Adipocyte (in vitro differentiated cells): ENCODE measurements around the gene CDH23.

Experiments used
- DNase-seq: peaks from one replicate; pipeline ENCODE4 v3.0.0-alpha.2; 2015; ENCODE audit warnings: low read depth
- H3K27me3 ChIP-seq: replicated peaks from 2 replicates; pipeline ENCODE4 v1.7.0; 2013; ENCODE audit warnings: mild to moderate bottlenecking, low read length, moderate library complexity; ENCODE audit not compliant: control insufficient read depth, insufficient read depth
- H3K36me3 ChIP-seq: 2 replicates; pipeline ENCODE4 v1.7.0; 2013; ENCODE audit warnings: low read length, mild to moderate bottlenecking, moderate library complexity; ENCODE audit not compliant: control insufficient read depth, insufficient read depth, severe bottlenecking
- H3K4me1 ChIP-seq: 2 replicates; pipeline ENCODE4 v1.7.0; 2013; ENCODE audit warnings: mild to moderate bottlenecking, low read length, moderate library complexity; ENCODE audit not compliant: control insufficient read depth, insufficient read depth
- H3K4me3 ChIP-seq: 2 replicates; pipeline ENCODE4 v1.7.0; 2013; ENCODE audit warnings: mild to moderate bottlenecking, low read length, moderate library complexity
- H3K9ac ChIP-seq: 2 replicates; pipeline ENCODE4 v1.7.0; 2013; ENCODE audit warnings: mild to moderate bottlenecking, low read length, moderate library complexity
- H3K9me3 ChIP-seq: 2 replicates; pipeline ENCODE4 v1.7.0; 2013; ENCODE audit warnings: mild to moderate bottlenecking, low read length, moderate library complexity; ENCODE audit not compliant: control insufficient read depth

The CDH23 gene

DNA sequence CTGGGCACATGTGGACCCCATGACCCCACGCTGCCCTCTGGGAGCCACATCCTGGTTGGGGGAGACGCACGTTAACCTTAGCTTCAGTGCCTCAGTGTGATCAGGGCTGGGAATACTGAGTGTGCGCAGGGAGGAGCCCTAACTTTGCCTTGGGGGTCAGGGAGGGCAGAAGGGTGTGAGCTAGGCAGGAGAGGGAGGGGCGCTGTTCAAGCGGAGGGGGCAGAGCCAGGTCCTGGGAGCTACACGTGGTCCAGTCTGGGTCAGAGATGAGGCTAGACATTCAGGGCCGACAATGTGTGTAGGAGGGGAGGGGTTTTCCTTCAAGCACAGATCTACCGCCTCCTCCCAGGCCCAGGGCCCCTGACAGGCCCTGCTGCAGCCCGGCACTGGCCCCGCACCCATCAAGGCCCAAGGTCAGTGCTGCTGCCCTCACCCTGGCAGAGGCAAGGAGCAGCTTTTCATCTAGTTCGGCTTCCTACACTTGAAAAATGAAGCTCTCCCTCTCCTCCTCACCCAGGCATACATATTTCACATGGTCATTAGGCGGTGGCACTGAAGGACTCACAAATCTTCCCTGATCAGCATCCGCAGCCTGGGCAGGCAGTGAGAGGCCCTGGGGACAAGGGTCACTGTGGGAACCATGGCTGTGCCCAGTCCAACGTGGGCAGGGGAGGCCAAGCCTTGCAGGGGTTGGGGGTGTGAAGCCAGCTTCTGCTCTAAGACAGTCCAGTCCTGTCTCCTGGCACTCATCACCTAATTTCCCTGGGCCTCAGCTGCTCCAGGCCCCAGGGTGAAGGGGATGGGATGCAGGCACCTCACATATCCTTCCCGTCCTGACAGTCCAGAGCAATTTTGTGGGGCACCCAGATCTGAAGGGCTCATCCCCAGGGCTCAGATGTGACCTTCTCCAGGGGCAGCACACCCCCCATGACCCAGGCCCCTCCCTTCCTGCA is 275.6 kb downstream of the CDH23 start:
- Histone ChIP-seq H3K9ac (no peak overlapping the region), H3K4me3 (no peak overlapping the region), H3K4me1 (no peaks in the 10 kb centered on the region), H3K27me3 (peaks cover 29% of the 10 kb centered on the region), H3K36me3 (no peaks in the 10 kb centered on the region), H3K9me3 (no peaks in the 10 kb centered on the region)
- DNase-seq: no peak

DNA sequence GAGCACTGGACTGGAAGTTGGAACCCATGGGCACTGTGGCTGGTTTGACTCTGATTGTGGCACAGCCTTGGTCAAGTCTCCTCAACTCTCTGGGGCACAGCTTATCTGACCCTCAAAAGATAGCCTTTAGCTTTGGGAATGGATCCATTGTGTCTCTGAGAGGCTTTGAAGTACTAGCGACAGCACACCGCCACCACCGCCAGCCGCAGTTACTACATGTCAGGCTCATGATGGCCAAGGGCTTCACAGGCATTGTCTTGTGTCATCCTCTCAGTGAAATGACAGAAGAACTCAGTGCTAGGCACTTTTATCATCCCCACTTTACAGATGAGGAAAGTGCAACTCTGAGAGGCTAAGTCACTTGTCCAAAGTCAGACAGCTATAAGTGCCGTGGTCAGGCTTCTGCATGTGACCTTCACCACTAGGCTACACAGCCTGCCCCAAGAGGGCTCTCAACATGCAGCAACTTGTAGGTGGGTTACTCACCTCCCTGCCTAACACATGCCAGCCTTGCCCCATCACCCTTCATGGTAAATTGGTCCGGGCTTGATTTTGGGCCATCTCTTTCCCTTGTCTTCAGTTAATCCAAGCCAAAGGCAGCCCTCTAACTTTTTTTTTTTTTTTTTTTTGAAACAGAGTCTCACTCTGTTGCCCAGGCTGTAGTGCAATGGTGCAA is 278.7 kb downstream of the CDH23 start:
- DNase-seq: no peak
- no peak overlapping the region for H3K9ac ChIP-seq
- H3K27me3 ChIP-seq: peaks cover 46% of the 10 kb centered on the region
- no peak overlapping the region for H3K4me3 ChIP-seq
- H3K36me3 ChIP-seq: no peaks in the 10 kb centered on the region
- H3K4me1 ChIP-seq: no peaks in the 10 kb centered on the region
- no peaks in the 10 kb centered on the region for H3K9me3 ChIP-seq

DNA sequence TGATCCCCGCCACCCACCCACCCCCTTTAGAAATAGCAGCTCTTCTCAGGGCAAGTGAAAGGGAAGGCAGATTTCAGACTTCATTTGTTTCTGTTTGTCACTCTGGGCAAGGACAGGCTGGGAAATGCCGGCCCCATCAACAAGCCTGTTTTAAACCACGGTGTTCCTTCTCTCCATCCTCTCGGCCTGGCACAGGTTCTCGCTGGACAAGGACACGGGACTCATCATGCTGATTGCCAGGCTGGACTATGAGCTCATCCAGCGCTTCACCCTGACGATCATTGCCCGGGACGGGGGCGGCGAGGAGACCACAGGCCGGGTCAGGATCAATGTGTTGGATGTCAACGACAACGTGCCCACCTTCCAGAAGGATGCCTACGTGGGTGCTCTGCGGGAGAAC is 280.5 kb downstream of the CDH23 start:
- H3K36me3 ChIP-seq: no peaks in the 10 kb centered on the region
- H3K27me3 ChIP-seq: peaks cover 59% of the 10 kb centered on the region
- no peak for DNase-seq
- no peak overlapping the region for H3K9ac ChIP-seq
- no peak overlapping the region for H3K4me3 ChIP-seq
- no peaks in the 10 kb centered on the region for H3K9me3 ChIP-seq
- no peaks in the 10 kb centered on the region for H3K4me1 ChIP-seq

DNA sequence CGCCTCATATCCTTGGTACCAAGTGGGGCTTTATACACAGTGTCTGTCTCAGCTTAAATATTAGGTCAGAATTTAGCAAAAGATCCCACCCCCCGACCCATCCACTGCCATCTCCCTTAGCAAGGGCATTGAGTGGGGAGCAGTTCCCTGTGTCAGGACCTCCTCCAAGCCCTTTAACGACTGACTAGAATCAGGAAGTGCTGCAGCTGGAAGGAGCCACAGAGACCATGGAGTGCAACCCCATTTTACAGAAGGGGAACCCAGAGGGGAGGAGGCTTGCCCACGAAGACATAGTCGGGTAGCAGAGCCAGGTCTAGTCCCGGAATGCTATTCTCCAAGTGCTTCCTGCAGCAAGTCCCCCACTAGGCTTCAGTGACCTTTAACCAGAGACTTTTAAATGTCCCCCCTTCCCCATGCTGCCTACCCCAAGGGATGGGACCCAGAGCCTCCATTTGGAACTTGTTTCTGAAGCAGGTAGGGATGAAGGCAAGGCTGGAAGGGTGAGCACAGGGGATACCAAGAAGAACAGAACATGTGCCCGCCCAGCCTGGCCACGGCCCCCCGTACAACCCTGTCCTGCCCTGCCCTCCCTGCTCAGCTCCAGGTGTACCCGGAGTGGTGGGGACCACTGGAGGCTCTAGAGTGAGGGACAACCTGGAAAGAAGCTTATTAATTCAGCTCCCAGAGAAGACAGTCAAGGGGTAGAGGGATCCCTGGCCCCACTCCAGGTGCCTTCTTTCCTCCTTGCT is 281.5 kb downstream of the CDH23 start:
- Histone ChIP-seq H3K9ac (no peak overlapping the region), H3K4me3 (no peak overlapping the region), H3K27me3 (peaks cover 64% of the 10 kb centered on the region), H3K4me1 (no peaks in the 10 kb centered on the region), H3K36me3 (no peaks in the 10 kb centered on the region), H3K9me3 (no peaks in the 10 kb centered on the region)
- DNase-seq: no peak

DNA sequence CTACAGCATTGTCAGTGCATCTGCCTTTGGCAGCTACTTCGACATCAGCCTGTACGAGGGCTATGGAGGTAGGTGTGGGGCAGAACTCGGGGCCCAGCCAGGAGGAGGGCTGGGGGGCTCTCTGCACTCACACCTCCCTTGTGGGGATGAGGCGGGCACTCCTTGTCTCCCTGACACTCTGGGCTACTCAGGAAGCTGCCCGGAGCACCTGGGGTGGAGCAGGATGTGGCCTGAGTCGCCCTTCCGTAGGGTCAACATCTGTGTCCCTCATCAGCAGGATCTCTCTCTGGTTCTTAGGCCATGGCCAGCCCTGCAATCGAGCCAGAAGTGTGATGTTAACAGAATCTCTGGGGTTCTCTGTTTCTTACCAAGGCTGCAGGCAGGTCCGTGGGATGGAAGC is 282.7 kb downstream of the CDH23 start:
- Histone ChIP-seq H3K4me1 (no peaks in the 10 kb centered on the region), H3K36me3 (no peaks in the 10 kb centered on the region), H3K4me3 (no peak overlapping the region), H3K27me3 (peaks cover 67% of the 10 kb centered on the region), H3K9ac (no peak overlapping the region), H3K9me3 (no peaks in the 10 kb centered on the region)
- no peak for DNase-seq

DNA sequence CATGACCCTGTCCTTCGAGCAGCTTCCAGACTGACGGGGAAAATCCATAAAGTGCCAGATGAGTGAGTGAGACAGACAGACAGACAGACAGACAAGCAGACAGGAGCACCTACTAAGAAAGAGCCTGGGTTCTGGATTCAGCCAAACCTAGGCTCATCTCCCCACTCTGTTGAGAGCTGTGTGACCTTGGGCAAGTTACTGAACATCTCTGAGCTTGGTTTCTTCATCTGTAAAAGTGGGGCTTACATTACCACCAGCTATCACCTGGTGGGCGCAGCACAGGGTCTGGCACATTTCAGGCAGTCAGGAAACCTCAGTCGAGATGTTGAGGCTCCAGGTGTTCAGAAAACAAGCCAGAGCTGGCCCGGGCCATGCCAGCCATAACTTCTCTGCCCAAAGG is 285.3 kb downstream of the CDH23 start:
- peaks cover 70% of the 10 kb centered on the region for H3K27me3 ChIP-seq
- H3K9ac ChIP-seq: no peak overlapping the region
- H3K9me3 ChIP-seq: no peaks in the 10 kb centered on the region
- no peak overlapping the region for H3K4me3 ChIP-seq
- no peaks in the 10 kb centered on the region for H3K36me3 ChIP-seq
- no peak for DNase-seq
- peaks cover 9% of the 10 kb centered on the region for H3K4me1 ChIP-seq

DNA sequence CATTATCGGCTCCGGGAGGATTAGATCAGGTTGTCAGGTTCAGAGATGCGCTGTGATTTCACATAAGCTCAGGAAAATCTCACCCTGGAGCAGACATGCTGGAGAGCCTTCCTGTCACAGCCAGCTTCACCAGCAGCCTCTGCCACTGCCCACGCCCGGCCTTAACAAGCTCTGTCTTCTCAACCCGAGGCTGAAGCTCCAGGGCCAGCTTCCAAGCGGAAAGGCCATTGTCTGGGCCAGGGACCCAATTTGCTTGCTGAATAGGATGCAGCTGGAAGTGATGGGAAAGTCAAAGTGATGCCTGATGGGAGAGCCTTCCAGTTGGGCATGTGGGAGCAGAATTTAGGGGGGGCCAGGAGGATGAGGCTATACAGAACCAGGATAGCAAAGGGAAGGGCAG is 286.6 kb downstream of the CDH23 start:
- H3K4me1 ChIP-seq: peaks cover 9% of the 10 kb centered on the region
- H3K36me3 ChIP-seq: no peaks in the 10 kb centered on the region
- H3K4me3 ChIP-seq: no peak overlapping the region
- DNase-seq: no peak
- H3K9me3 ChIP-seq: no peaks in the 10 kb centered on the region
- H3K27me3 ChIP-seq: peaks cover 58% of the 10 kb centered on the region
- no peak overlapping the region for H3K9ac ChIP-seq

DNA sequence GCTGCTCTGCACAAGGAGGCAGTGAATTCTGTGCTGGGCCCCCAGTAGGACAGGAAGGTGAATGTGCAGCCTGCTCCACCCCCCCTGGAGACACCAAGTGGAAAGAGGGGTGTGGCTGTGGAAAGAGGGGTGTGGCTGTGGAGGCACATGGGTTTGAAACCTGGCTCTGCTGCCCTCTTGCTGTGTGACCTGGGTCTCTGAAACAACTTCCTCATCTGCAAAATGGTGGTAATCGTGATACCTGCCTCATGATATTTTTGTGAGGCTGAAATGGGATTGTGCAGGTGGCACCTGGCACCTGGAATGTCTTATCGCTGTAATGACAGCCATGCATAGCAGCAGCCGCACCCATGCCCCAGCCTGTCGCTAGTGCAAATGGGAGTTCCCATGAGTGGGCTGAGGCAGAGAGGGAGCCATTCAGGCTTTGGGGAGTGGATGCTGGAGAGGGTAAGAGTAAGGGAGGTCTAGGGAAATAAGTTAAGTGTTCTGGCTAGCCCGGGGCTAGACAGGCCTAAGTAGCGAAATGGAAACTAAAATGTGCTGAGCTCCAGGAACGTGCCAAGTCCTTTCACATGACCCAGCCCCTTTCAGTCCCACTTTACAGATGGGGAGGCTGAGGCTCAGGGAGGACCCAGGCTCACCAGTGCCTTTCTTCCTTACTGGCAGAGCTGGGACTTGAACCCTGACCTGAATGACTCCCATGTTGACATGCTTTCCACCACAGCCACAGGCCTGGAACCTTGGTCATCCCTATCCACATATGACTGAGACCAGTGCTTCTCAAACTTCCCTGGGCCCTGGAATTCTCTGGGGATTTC is 287.8 kb downstream of the CDH23 start:
- Histone ChIP-seq H3K9me3 (no peaks in the 10 kb centered on the region), H3K4me3 (no peak overlapping the region), H3K27me3 (peaks cover 54% of the 10 kb centered on the region), H3K4me1 (peaks cover 9% of the 10 kb centered on the region), H3K9ac (no peak overlapping the region), H3K36me3 (no peaks in the 10 kb centered on the region)
- DNase-seq: no peak

DNA sequence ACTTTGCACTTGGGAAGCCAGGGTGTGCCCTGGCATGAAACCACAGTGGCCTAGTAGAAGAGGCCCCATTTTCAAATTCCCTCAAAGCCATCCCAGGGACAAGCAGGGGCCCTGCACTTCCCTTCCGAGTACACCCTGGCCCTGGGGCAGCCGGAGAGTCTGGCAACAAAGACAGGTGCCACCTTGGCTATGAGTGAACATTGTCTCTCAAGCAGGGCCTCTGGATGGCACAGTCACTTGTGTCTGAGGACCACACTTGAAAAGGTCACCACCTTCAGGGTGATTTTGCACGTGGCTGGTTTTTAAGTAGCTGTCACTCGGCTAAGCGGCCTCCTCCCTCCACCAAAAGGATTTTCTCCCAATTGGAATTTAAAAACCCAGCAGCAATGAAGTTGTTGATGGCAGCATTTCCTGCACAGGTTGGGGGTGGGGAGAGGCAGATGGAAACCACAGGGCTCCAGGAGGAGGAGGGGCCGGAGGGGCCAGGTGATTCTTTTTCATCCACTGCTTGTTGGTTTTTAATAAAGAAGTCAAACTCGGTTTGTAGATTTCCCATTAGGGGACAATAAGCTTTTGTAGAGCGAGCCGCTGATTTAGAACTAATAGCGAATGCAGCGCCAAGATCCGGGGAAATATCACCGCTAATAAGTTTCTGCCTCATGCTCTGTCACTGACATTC is 289.0 kb downstream of the CDH23 start:
- no peak for DNase-seq
- H3K9ac ChIP-seq: no peak overlapping the region

DNA sequence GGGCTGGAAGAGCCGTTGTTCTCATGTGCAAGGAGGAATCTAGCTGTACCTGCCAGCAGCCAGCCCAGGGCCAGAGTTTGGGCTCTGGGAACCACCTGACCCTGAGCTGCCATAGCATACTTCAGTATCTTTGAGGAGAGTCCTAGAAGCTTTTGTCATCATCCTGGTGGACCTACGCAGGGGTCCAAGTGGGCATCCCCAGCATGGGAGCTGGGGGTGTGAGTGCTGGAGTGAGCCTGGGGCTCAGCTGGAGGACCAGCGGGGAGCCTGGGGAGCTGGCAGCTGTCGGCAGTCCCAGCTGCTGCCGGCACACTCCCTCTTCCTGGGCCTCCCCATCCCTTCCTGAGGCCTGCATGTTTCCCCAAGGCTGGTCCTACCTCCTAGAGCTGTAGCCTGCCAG is 290.4 kb downstream of the CDH23 start:
- H3K4me1 ChIP-seq: peaks cover 9% of the 10 kb centered on the region
- no peaks in the 10 kb centered on the region for H3K36me3 ChIP-seq
- H3K4me3 ChIP-seq: no peak overlapping the region
- no peak overlapping the region for H3K9ac ChIP-seq
- peaks cover 9% of the 10 kb centered on the region for H3K9me3 ChIP-seq
- DNase-seq: no peak
- H3K27me3 ChIP-seq: peaks cover 39% of the 10 kb centered on the region

More for the DNA sequence above, 289.0 kb downstream of the CDH23 start:
- Histone ChIP-seq H3K36me3 (no peaks in the 10 kb centered on the region), H3K4me3 (no peak overlapping the region), H3K4me1 (peaks cover 9% of the 10 kb centered on the region), H3K27me3 (peaks cover 46% of the 10 kb centered on the region), H3K9me3 (no peaks in the 10 kb centered on the region)
